PFSK-1 (cell line): ENCODE results near the gene ROBO1.

Experiments used
- FOXP2 ChIP-seq: optimal IDR thresholded peaks from 2 replicates; pipeline ENCODE3; 2011; ENCODE audit warnings: borderline replicate concordance, control low read depth, inconsistent platforms; ENCODE audit not compliant: insufficient read depth; ENCODE audit errors: extremely low read length, extremely low read depth
- POLR2AphosphoS5 ChIP-seq: IDR thresholded peaks from 2 replicates; pipeline ENCODE4 v1.6.1; 2012; ENCODE audit warnings: low read depth, mild to moderate bottlenecking, control low read depth, low read length, moderate library complexity
- REST ChIP-seq, 2 experiments: IDR thresholded peaks; 2 replicates each; pipeline versions ENCODE4 v1.6.1 to v1.8.0; 2011 to 2012; ENCODE audit warnings: low read depth in 2 of 2, low read length in 2 of 2, control low read depth in 1 of 2, inconsistent platforms in 1 of 2, mild to moderate bottlenecking in 1 of 2, moderate library complexity in 1 of 2; ENCODE audit not compliant: insufficient read depth in 1 of 2
- SIN3A ChIP-seq: IDR thresholded peaks from 2 replicates; pipeline ENCODE4 v1.6.1; 2012; ENCODE audit warnings: mild to moderate bottlenecking, low read length, moderate library complexity, borderline replicate concordance; ENCODE audit not compliant: insufficient read depth
- TAF1 ChIP-seq: IDR thresholded peaks from 2 replicates; pipeline ENCODE4 v1.6.1; 2012; ENCODE audit warnings: low read length, control low read depth, borderline replicate concordance; ENCODE audit not compliant: insufficient read depth

ROBO1 gene

GRCh38 chr3:79366414-79366813 is 401.4 kb downstream of the ROBO1 start:
- no peak for TF ChIP-seq FOXP2
- no peak for TF ChIP-seq TAF1
- TF ChIP-seq POLR2AphosphoS5, result no peak
- no peak for TF ChIP-seq SIN3A
- no peak for TF ChIP-seq REST (IDR thresholded peaks at IDR 0.05; ENCODE audit: insufficient read depth in 1 of 2, low read depth in 2 of 2, low read length in 2 of 2)

GRCh38 chr3:79364784-79365183 is 403.0 kb downstream of the ROBO1 start:
- TF ChIP-seq TAF1 (no peak), FOXP2 (no peak), SIN3A (no peak), POLR2AphosphoS5 (no peak), REST (IDR thresholded peaks at IDR 0.05; ENCODE audit: insufficient read depth in 1 of 2, low read depth in 2 of 2, low read length in 2 of 2) (no peak)

GRCh38 chr3:79362571-79363270 is 405.1 kb downstream of the ROBO1 start:
- TF ChIP-seq FOXP2 (no peak), POLR2AphosphoS5 (no peak), SIN3A (no peak), TAF1 (no peak), REST (IDR thresholded peaks at IDR 0.05; ENCODE audit: insufficient read depth in 1 of 2, low read depth in 2 of 2, low read length in 2 of 2) (no peak)

GRCh38 chr3:79361748-79362378 is 405.9 kb downstream of the ROBO1 start:
- TF ChIP-seq POLR2AphosphoS5 (no peak), REST (IDR thresholded peaks at IDR 0.05; ENCODE audit: insufficient read depth in 1 of 2, low read depth in 2 of 2, low read length in 2 of 2) (no peak), TAF1 (no peak), SIN3A (no peak), FOXP2 (no peak)
